Neural progenitor cell (in vitro differentiated cells): ENCODE data around the gene NDUFS6.

ENCODE experiments used
- CTCF ChIP-seq: fragments of 200-600 bp; sonication (generic); IDR thresholded peaks from 2 replicates; pipeline ENCODE4 v1.5.1; 2017; ENCODE audit warnings: antibody characterized with exemption, mild to moderate bottlenecking
- EZH2 ChIP-seq: fragments of 200-600 bp; sonication (generic); IDR thresholded peaks from 2 replicates; pipeline ENCODE4 v1.6.1; 2017; ENCODE audit warnings: antibody characterized with exemption, mild to moderate bottlenecking, moderate library complexity
- EZH2phosphoT487 ChIP-seq: fragments of 200-600 bp; sonication (generic); IDR thresholded peaks from 2 replicates; pipeline ENCODE4 v1.6.1; 2017; ENCODE audit warnings: antibody characterized with exemption

GRCh38 chr5:1782385-1783215 lies 18.6 kb upstream of the NDUFS6 start:
- TF ChIP-seq CTCF, result no peak
- TF ChIP-seq EZH2, result no peak
- no peak for TF ChIP-seq EZH2phosphoT487
